ENCODE measurements around the gene CACNA1S.

The CACNA1S gene

GRCh38 chr1:201008666-201009360, 103.4 kb downstream of the CACNA1S start:
- no peak for DNase-seq

- no peak for DNase-seq
Measured at GRCh38 chr1:201007481-201007880, 104.7 kb downstream of the CACNA1S start.

- no peak for DNase-seq
Measured at GRCh38 chr1:201006450-201006849, 105.8 kb downstream of the CACNA1S start.

- DNase-seq, result no peak
Measured at GRCh38 chr1:201004732-201005131, 107.5 kb downstream of the CACNA1S start.

- no peak for DNase-seq
Measured at GRCh38 chr1:201004154-201004553, 108.1 kb downstream of the CACNA1S start.

GRCh38 chr1:201002510-201002909, 109.7 kb downstream of the CACNA1S start:
- DNase-seq, result no peak

- no peak for DNase-seq
Measured at GRCh38 chr1:201001962-201002361, 110.3 kb downstream of the CACNA1S start.

- no peak for DNase-seq
Measured at GRCh38 chr1:201000391-201000790, 111.8 kb downstream of the CACNA1S start.

GRCh38 chr1:200999667-201000066, 112.6 kb downstream of the CACNA1S start:
- DNase-seq, result no peak

GRCh38 chr1:200998323-200998722, 113.9 kb downstream of the CACNA1S start:
- no peak for DNase-seq

GRCh38 chr1:200992382-200993048, 119.7 kb downstream of the CACNA1S start:
- no peak for DNase-seq

GRCh38 chr1:200991097-200991614, 121.1 kb downstream of the CACNA1S start:
- DNase-seq, result no peak

- DNase-seq, result no peak
Measured at GRCh38 chr1:200990114-200990513, 122.1 kb downstream of the CACNA1S start.
